ENCODE measurements around the gene PTP4A1.

DNA sequence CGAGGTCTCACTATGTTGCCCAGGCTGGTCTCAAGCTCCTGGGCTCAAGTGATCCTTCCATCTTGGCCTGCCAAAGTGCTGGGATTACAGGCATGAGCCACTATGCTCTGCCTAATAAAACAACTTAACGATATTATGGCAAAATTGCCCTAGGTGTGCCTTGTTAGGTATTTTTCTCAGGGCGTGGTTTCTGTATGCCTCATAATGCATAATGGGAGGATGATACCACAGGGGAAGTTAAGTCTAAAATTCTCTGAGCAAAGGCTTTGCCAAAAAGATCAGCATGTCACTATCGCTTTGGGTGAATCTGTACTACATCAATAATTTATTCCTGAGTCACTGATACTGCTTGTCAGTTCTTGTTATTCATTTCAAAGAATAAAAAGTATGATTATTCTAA is 15.9 kb upstream of the PTP4A1 start:
- TF ChIP-seq, protein P1, sequence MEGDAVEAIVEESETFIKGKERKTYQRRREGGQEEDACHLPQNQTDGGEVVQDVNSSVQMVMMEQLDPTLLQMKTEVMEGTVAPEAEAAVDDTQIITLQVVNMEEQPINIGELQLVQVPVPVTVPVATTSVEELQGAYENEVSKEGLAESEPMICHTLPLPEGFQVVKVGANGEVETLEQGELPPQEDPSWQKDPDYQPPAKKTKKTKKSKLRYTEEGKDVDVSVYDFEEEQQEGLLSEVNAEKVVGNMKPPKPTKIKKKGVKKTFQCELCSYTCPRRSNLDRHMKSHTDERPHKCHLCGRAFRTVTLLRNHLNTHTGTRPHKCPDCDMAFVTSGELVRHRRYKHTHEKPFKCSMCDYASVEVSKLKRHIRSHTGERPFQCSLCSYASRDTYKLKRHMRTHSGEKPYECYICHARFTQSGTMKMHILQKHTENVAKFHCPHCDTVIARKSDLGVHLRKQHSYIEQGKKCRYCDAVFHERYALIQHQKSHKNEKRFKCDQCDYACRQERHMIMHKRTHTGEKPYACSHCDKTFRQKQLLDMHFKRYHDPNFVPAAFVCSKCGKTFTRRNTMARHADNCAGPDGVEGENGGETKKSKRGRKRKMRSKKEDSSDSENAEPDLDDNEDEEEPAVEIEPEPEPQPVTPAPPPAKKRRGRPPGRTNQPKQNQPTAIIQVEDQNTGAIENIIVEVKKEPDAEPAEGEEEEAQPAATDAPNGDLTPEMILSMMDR (IDR thresholded peaks at IDR 0.05; ENCODE audit: low read depth, low read length) = no peak
- no peak for TF ChIP-seq EZH2phosphoT487 (IDR thresholded peaks at IDR 0.05; ENCODE audit: low read depth)
